DOHH2 (cell line): ENCODE measurements around the gene CNR1.

ENCODE experiments used
- EZH2phosphoT487 ChIP-seq: fragments of 200-600 bp; sonication (generic); IDR thresholded peaks from 2 replicates; pipeline ENCODE4 v1.6.1; 2017; ENCODE audit warnings: borderline replicate concordance, mild to moderate bottlenecking, antibody characterized with exemption, low read length, moderate library complexity, mixed read lengths
- TF ChIP-seq, protein P1 (sequence below): fragments of 200-600 bp; sonication (generic); IDR thresholded peaks from one replicate; pipeline ENCODE4 v1.5.1; 2014; ENCODE audit warnings: antibody characterized with exemption, mild to moderate bottlenecking, low read depth, low read length; ENCODE audit not compliant: poor library complexity, severe bottlenecking

DNA sequence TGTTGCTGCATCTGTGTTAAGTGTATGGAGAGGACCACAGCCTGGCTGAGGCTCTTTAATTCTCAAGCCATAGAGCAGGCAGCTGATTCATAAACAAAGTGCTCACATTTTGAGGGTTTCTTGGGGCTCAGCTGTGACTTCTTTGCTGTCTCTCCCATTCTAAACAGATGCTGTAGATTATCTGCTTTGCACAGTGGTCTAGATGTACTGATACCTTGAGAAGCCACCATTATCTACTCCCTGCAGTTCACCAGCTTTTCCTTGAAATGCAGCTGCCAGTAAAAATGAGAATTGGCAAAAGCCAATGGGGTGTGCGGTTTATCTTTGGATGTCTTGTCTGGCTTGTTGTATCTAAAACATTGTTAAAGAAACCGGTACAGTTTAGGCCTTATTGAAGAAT, 5.2 kb upstream of the CNR1 start:
- no peak for TF ChIP-seq EZH2phosphoT487
- TF ChIP-seq, protein P1, sequence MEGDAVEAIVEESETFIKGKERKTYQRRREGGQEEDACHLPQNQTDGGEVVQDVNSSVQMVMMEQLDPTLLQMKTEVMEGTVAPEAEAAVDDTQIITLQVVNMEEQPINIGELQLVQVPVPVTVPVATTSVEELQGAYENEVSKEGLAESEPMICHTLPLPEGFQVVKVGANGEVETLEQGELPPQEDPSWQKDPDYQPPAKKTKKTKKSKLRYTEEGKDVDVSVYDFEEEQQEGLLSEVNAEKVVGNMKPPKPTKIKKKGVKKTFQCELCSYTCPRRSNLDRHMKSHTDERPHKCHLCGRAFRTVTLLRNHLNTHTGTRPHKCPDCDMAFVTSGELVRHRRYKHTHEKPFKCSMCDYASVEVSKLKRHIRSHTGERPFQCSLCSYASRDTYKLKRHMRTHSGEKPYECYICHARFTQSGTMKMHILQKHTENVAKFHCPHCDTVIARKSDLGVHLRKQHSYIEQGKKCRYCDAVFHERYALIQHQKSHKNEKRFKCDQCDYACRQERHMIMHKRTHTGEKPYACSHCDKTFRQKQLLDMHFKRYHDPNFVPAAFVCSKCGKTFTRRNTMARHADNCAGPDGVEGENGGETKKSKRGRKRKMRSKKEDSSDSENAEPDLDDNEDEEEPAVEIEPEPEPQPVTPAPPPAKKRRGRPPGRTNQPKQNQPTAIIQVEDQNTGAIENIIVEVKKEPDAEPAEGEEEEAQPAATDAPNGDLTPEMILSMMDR: no peak
